HG03558 (cell line): Measurements from ENCODE around the gene AEBP2.
"Not testable (repeated sequence)": the region's sequence is repeated elsewhere in the genome, so short reads cannot be mapped to it uniquely, and the experiment has no call there.

ENCODE experiments used
- ATAC-seq: cut with Tn5 transposase; IDR thresholded peaks from one replicate; pipeline ENCODE4 v1.9.1; 2021; ENCODE audit warnings: moderate number of reproducible peaks; ENCODE audit not compliant: unreplicated experiment; ENCODE audit errors: extremely low read depth

Gene AEBP2

GRCh38 chr12:19419086-19419485 lies 20.2 kb upstream of the AEBP2 start:
- no peak for ATAC-seq

- no peak for ATAC-seq
Measured at GRCh38 chr12:19421503-19422282, 17.6 kb upstream of the AEBP2 start.

GRCh38 chr12:19423166-19423930 lies 15.9 kb upstream of the AEBP2 start:
- ATAC-seq, result no peak

GRCh38 chr12:19428246-19428645 lies 11.0 kb upstream of the AEBP2 start:
- ATAC-seq, result no peak

GRCh38 chr12:19429491-19429890 lies 9.8 kb upstream of the AEBP2 start:
- ATAC-seq, result not testable (repeated sequence)

GRCh38 chr12:19430988-19431387 lies 8.3 kb upstream of the AEBP2 start:
- ATAC-seq, result no peak

GRCh38 chr12:19431407-19432308 lies 7.6 kb upstream of the AEBP2 start:
- ATAC-seq, result no peak

- no peak for ATAC-seq
Measured at GRCh38 chr12:19432309-19433170, 6.8 kb upstream of the AEBP2 start.

GRCh38 chr12:19434538-19434937 lies 4.8 kb upstream of the AEBP2 start:
- ATAC-seq, result no peak

- ATAC-seq, result no peak
Measured at GRCh38 chr12:19435831-19436497, 3.3 kb upstream of the AEBP2 start.

GRCh38 chr12:19436931-19437330 lies 2.4 kb upstream of the AEBP2 start:
- no peak for ATAC-seq

GRCh38 chr12:19437996-19438395 lies 1.3 kb upstream of the AEBP2 start:
- no peak for ATAC-seq

- peak; percentile 11 for ATAC-seq
Measured at GRCh38 chr12:19440019-19440858, 947 bp downstream of the AEBP2 start.

GRCh38 chr12:19440916-19441315 lies 1.6 kb downstream of the AEBP2 start:
- no peak for ATAC-seq

GRCh38 chr12:19443585-19443984 lies 4.3 kb downstream of the AEBP2 start:
- ATAC-seq, result no peak

- no peak for ATAC-seq
Measured at GRCh38 chr12:19444097-19444496, 4.8 kb downstream of the AEBP2 start.

GRCh38 chr12:19447386-19447785 lies 8.1 kb downstream of the AEBP2 start:
- ATAC-seq, result no peak

- ATAC-seq, result no peak
Measured at GRCh38 chr12:19449814-19450213, 10.5 kb downstream of the AEBP2 start.
